RKO (cell line): ENCODE data around the gene KCNIP1.

ENCODE experiments used
- DNase-seq: peaks from one replicate; pipeline ENCODE4 v3.0.0-alpha.2; 2016; ENCODE audit warnings: low spot score

The KCNIP1 gene

GRCh38 chr5:170642066-170642735 lies 138.4 kb downstream of the KCNIP1 start:
- DNase-seq = no peak

- DNase-seq = no peak
These were observed 139.1 kb downstream of the KCNIP1 start for GRCh38 chr5:170642776-170643436.

GRCh38 chr5:170643591-170643990 lies 139.8 kb downstream of the KCNIP1 start:
- no peak for DNase-seq

DNA sequence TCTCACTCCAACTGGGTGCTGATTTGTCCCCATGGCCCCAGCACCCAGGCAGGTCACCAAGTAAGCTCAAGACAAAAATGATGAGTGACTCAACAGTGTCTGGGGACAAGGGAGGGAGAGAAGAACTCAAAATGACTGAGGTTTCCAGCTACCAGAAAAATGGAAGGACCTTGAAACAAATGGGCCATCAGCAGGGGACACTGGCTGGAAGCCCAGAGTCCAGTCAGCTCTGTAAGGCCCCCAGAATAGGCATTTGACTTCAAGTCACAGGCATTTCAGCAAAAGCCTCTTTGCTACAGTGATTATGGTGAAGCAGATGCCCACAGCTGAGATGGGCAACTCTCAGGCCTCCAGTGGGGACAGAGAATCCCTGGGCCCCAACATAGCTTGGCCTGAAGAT lies 140.7 kb downstream of the KCNIP1 start:
- DNase-seq = no peak

DNA sequence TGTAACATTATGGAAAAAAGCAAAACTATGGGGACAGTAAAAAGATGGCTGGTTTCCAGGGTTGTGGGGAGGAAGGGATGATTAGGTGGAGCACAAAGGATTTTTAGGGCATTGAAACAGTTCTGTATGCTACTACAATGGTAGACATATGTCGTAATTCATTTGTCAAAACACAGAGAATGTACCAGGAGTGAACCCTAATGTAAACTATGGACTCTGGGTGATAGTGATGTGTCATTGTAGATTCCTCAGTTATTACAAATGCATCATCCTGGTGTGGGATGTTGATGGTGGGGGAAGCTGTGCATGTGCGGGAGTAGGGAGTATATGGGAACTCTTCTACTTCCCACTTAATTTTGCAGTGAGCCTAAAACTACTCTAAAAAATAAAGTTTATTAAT lies 144.7 kb downstream of the KCNIP1 start:
- peak; percentile 30 for DNase-seq

DNA sequence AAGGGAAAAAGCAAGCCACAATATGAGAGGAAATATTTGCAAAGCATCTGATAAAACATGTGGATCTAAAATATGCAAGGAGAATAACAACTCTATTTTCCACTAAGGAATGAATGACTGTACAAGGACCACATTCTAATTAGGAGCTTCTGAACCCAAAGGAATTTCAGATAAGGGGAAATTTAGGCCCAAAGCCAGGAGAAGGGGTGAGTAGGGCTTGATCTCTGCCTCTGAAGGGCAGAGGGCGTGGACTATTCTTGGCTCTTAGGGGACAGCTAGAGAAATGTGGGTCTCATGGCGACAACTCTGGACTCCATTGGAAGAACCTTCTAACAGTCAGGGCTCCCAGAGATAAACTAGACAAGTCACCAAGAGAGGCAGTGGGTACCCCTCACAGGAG lies 147.0 kb downstream of the KCNIP1 start:
- DNase-seq = no peak

- no peak for DNase-seq
These were observed 147.9 kb downstream of the KCNIP1 start for GRCh38 chr5:170651604-170652277.

GRCh38 chr5:170655476-170655875 lies 151.7 kb downstream of the KCNIP1 start:
- DNase-seq = no peak

DNA sequence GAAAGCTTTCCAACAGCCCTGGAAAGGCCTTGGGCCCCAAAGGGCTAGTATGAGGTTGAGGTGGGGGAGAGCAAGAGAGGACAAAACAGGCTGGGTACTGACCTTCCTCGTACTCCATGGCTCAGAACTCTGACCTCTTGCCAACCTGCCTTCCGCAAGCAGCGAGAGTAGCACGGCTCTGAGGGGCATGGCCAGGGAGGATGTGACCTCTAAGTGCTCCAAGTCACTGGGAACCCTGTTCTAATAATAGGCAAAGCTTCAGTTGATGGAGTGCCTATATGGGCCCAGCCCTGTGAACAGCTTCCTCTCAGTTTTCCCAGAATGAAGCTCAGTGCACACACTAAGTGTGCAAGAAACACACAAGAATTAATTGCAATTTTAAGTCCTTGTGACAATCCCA lies 152.1 kb downstream of the KCNIP1 start:
- DNase-seq = no peak

GRCh38 chr5:170656346-170656745 lies 152.5 kb downstream of the KCNIP1 start:
- DNase-seq = no peak

DNA sequence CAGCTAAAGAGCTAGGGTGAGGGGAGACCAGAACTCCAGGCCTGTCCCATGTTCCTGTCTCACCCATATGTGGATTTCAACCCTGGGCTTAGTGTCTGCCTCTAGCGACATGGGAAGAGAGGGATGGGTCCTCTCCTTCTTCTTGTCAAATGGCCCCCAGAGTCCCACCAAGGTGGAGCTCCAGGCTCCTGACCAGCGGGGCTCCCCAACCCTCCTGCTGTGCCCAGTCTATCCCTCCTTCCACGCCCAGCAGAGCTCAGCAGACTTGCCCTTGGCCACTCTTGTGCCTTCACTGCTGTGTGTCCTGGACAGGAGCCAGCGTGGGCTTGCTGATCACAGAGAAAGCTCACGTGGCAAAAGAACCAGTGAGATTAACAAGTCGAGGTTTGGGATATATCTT lies 156.7 kb downstream of the KCNIP1 start:
- DNase-seq = no peak

DNA sequence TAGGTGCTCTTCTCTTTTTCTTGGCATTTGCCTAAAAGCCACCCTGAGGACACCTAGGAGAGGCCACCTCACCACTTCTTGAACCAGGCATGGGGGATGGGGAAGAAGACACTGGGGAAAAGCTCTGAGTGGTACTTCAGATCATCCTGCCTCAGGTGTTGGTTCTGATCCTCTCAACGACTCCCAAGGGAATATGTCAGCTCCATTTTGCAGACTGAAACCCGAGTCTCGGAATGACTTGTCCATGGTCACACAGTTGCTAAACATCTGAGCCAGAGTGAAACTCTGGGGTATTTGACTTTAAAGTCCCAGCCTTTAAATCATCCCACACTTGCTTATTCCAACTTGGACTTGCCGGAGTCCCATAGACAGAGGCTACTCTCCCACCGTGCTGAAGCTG lies 159.1 kb downstream of the KCNIP1 start:
- no peak for DNase-seq

GRCh38 chr5:170678811-170679210 lies 175.0 kb downstream of the KCNIP1 start:
- no peak for DNase-seq

- DNase-seq = no peak
These were observed 177.2 kb downstream of the KCNIP1 start for GRCh38 chr5:170681013-170681433.

DNA sequence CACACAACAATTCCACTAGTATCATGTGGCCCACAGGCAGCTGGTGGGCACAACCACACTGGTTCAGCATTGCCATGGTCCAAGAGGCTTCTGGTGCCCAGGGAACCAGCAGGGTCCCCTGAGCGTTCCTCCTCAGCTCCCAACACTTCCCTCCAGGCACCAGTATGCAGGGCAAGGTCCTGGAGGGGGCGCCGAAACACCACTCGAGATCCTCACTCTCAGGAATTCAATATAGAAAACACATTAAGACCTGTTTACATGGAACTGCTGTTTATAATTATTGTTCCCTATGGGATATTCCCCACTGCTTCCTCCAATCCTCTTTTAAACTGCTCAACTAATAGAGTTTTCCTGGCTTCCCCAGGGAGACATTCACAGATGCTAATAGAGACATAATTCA lies 187.8 kb downstream of the KCNIP1 start:
- DNase-seq = no peak

- DNase-seq = no peak
These were observed 189.9 kb downstream of the KCNIP1 start for GRCh38 chr5:170693701-170694100.

- no peak for DNase-seq
These were observed 191.1 kb downstream of the KCNIP1 start for GRCh38 chr5:170694911-170695310.

DNA sequence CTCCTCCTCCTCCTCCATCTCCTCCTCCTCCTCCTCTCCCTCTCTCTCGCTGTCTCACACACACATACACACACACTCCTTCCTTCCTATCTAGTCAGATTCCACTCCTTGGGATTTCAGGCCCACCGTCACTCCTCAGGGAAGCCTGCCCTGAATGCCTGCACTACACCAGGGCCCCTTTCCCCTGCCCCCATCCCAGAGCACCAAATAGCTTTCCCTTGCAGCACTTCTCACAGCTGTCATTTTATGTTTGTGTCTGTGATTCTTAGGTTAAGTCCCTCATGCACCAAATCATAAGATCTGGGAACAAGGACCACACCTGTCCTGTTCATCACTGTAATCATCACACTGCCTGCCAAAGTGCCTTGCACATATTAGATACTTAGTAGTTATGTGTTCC lies 193.2 kb downstream of the KCNIP1 start:
- DNase-seq = no peak

DNA sequence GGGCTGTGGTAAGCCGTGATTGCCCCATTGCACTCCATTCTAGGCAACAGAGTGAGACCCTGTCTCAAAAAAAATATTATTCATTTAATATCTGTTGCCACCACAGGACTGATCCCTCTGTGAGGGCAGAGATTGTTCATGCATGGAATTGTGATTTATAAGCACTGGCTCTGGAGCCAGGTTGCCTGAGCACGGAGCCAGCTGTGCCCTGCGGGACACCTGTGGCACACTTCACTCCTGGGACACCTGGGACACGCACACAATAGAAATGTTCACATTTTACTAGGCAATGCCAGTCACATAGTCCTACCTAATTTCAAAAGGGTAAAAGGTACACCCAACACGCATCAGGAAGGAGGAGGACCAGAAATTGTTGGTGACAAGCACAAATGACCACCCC lies 196.7 kb downstream of the KCNIP1 start:
- DNase-seq = no peak

- no peak for DNase-seq
These were observed 197.5 kb downstream of the KCNIP1 start for GRCh38 chr5:170701334-170701733.

DNA sequence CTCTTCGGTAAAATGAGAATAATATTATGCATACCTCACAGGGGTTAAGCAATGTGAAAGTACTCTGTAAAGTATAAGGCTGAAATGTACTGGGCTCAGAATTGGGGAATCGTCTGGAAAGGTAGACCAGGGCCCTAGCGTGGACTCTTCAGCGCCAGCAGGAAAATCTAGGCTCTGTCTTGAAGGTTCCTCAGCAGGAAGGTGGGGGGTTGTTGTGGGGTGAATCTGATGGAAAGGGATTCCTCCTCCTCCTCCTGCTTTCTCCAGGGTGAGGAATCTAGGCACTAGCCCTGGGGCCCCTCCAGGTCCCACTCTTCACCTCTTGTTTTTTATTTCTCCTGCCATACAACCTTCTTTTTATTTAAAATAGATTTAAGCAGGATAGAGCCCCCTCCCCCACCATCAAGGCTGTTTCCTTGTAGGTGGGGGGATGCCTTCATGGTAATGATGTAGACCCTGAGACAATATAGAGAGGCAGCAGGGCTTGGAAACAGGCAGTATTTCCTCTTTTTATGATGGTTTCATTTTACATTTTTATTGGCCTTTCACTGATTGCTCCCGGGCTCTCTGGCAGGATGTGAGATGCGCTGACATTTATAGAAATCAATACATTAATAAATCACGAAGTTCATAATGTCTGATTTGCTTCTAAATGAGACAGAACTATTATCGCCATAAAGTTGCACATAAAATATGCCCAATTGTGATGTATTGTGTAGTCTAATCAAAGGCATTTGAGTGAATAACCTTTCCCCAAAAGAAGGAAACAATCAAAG lies 200.8 kb downstream of the KCNIP1 start:
- no peak for DNase-seq

- no peak for DNase-seq
These were observed 205.8 kb downstream of the KCNIP1 start for GRCh38 chr5:170709640-170710039.

DNA sequence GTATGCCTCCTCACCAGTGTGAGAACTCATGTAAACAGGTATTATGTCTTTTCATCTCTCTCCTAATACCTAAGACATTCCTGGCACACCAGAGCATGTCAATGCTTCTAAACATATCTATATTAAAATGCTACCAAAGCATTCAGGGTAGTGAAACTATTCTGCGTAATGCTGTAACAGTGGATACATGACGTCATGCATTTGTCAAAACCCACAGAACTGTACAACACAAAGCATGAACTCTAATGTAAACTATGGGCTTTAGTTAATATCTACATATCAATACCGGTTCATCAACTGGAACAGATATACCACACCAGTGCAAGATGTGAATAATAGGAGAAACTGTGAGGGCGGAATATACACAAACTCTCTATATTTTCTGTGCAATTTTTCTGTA lies 207.5 kb downstream of the KCNIP1 start:
- no peak for DNase-seq
